Aorta (tissue), 5 donors: Measurements from ENCODE around the gene TMEM47. TPM values are rescaled to one million over a fixed set of nuclear protein-coding genes. Genes with fewer than 3 reads are reported as not detected.

Experiments used
- ATAC-seq: fragments of 200-7000 bp; cut with Tn5 transposase; one replicate; pipeline ENCODE4 v1.9.1; 2022; ENCODE audit warnings: moderate library complexity; ENCODE audit not compliant: low FRiP score
- DNase-seq, 2 donors: peaks; one replicate each; pipeline ENCODE4 v3.0.0-alpha.2; 2020
- H3K27ac ChIP-seq, 2 donors: one replicate each; pipeline ENCODE4 v1.5.1; 2013; ENCODE audit warnings: low read length in 2 of 2, mild to moderate bottlenecking in 2 of 2, moderate library complexity in 2 of 2, control low read depth in 1 of 2, inconsistent platforms in 1 of 2, low read depth in 1 of 2
- H3K27me3 ChIP-seq, 2 donors: one replicate each; pipeline ENCODE4 v1.6.1; 2013; ENCODE audit warnings: control low read depth in 1 of 2, low read length in 1 of 2, mild to moderate bottlenecking in 1 of 2, moderate library complexity in 1 of 2; ENCODE audit not compliant: insufficient read depth in 2 of 2, control insufficient read depth in 1 of 2
- H3K36me3 ChIP-seq, 2 donors: one replicate each; pipeline ENCODE4 v1.6.1; 2013; ENCODE audit warnings: control low read depth in 1 of 2, low read length in 1 of 2, mild to moderate bottlenecking in 1 of 2; ENCODE audit not compliant: insufficient read depth in 2 of 2, control insufficient read depth in 1 of 2
- H3K4me1 ChIP-seq, 2 donors: one replicate each; pipeline ENCODE4 v1.6.1; 2013; ENCODE audit warnings: low read length in 2 of 2, control low read depth in 1 of 2, mild to moderate bottlenecking in 1 of 2, moderate library complexity in 1 of 2; ENCODE audit not compliant: insufficient read depth in 2 of 2, control insufficient read depth in 1 of 2
- H3K4me3 ChIP-seq, 2 donors: one replicate each; pipeline ENCODE4 v1.5.1; 2013; ENCODE audit warnings: low read length in 2 of 2, control low read depth in 1 of 2, mild to moderate bottlenecking in 1 of 2
- H3K9me3 ChIP-seq: one replicate; pipeline ENCODE4 v1.6.1; 2013; ENCODE audit warnings: mild to moderate bottlenecking, low read length; ENCODE audit not compliant: control insufficient read depth
- WGBS, 2 donors: extraction: QIAGEN DNeasy Blood & Tissue Kit; methylation state at CpG; one replicate each; pipeline ENCODE4 v1.1.7; 2013; 5-methylcytosine and 5-hydroxymethylcytosine counted together
- intact Hi-C, 2 donors: fragments of 100-400 bp; cut with DNase I; formaldehyde crosslinking; loops; one replicate each; pipeline versions ENCODE4 v1.14.2 to v1.15.0; 2022
- polyA plus RNA-seq, 2 donors: library from polyadenylated mRNA; stranded (reverse); fragments of 200-250 nt; gene quantifications; one replicate each; pipeline ENCODE4 v1.2.3, GENCODE V29; 2013
- total RNA-seq, 2 donors: library from RNA; stranded (reverse); fragmentation: NEBNext Ultra II Directional; extraction: Animal tissue kit (Norgen Biotek cat#: 25700); gene quantifications; one replicate each; pipeline ENCODE4 v1.2.1, GENCODE V29; 2021
- donor health status: healthy with polysubstance abuse.
- donor health status: Bipolar disorder and iron deficiency.
- donor health status: DM: no; HTN: no; CAD: no.
- donor health status: DM: no; HTN: no; CAD: no.
- donor health status: DM: yes; HTN: yes; CAD: no.

Gene TMEM47
- total and polyA plus RNA-seq, 4 donors: 109 to 287 (median 120) TPM

GRCh38 chrX:34654696-34655490 is 2.2 kb downstream of the TMEM47 start:
- no peak overlapping the region for H3K27ac ChIP-seq
- no peaks in the 10 kb centered on the region for H3K36me3 ChIP-seq
- DNase-seq: no peak
- no peaks in the 10 kb centered on the region for H3K27me3 ChIP-seq
- intact Hi-C loops: loop anchor here (5.0 to 10.0 kb wide), 3 partner anchors 122 to 230 kb away; no protein-coding TSS in a partner anchor
- peak overlapping the region; percentile 89 to 92 for H3K4me3 ChIP-seq
- no peak for ATAC-seq
- peaks cover 0 to 2% of the 10 kb centered on the region in 2 donors for H3K4me1 ChIP-seq
- H3K9me3 ChIP-seq: no peaks in the 10 kb centered on the region
- WGBS, 2 donors: 4 to 19% methylated on average over 9 of the region's 9 CpGs

DNA sequence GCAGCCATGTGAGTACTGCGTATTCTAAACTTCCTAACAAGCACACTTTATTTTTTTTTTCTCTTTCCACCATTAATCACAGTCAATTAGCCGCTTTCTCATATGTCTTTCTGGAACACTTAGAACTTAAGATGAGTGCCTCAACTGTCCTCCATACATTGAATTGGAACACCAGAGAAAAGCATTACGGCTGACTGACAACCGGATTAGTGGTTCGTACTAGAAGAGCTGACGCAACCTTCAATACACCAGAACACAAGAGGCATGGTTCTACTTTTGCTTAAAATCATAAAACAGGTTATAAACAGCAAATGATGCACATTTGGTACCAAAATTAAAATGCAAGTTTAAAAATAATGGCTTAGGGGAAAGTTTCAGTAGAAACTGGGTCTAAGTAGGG is 3.3 kb downstream of the TMEM47 start:
- Histone ChIP-seq H3K4me1 (peaks cover 0 to 2% of the 10 kb centered on the region in 2 donors), H3K27ac (peak overlapping the region in 1 of 2 donors; percentile 43), H3K9me3 (no peaks in the 10 kb centered on the region), H3K4me3 (peak overlapping the region; percentile 89 to 92), H3K36me3 (no peaks in the 10 kb centered on the region), H3K27me3 (no peaks in the 10 kb centered on the region)
- 8 to 36% methylated on average over 6 of the region's 6 CpGs for WGBS, 2 donors
- no peak for ATAC-seq
- no peak for DNase-seq
- intact Hi-C loops: loop anchor here (10.0 kb wide), 2 partner anchors 221 to 231 kb away; no protein-coding TSS in a partner anchor

- intact Hi-C loops: loop anchor here in 1 of 2 donors (10.0 kb wide), 1 partner anchor 142 kb away; no protein-coding TSS in a partner anchor
- Histone ChIP-seq H3K4me3 (peak overlapping the region in 1 of 2 donors; percentile 20), H3K4me1 (peaks cover 4 to 9% of the 10 kb centered on the region in 2 donors), H3K27ac (no peak overlapping the region), H3K36me3 (no peaks in the 10 kb centered on the region), H3K9me3 (no peaks in the 10 kb centered on the region), H3K27me3 (no peaks in the 10 kb centered on the region)
- WGBS, 2 donors: 61 to 70% methylated on average over 2 of the region's 2 CpGs
- DNase-seq (no peak), ATAC-seq (no peak)
Measured at GRCh38 chrX:34642849-34643248, 14.2 kb downstream of the TMEM47 start.

DNA sequence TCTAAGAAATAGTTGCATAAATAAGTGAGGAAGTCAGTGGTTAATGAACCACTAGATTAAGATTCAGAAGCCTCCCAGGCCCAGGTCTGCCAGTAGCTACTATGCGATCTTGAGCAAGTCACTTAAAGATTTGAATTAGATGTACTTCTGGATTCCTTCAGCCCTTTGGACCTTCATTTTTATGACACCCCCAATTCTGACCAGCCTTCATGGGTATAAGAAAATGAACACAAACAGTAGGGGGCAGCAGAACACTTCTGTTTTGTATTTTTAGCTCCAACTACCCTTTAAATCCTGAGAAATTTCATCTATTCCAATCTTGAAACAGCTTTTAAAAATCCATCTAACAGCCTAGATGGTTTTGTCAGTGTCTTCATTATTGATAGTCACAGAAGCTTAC is 19.0 kb downstream of the TMEM47 start:
- ATAC-seq (no peak), DNase-seq (no peak)
- Histone ChIP-seq H3K36me3 (no peaks in the 10 kb centered on the region), H3K27me3 (no peaks in the 10 kb centered on the region), H3K27ac (no peak overlapping the region), H3K4me3 (no peak overlapping the region), H3K4me1 (peaks cover 3% of the 10 kb centered on the region in 2 donors), H3K9me3 (no peaks in the 10 kb centered on the region)
- WGBS, 2 donors: 45 to 50% methylated on average over 1 of the region's 1 CpG
- intact Hi-C loops: loop anchor here in 1 of 2 donors (10.0 kb wide), 1 partner anchor 817 kb away; no protein-coding TSS in a partner anchor

GRCh38 chrX:34634349-34634748 is 22.7 kb downstream of the TMEM47 start:
- no peak overlapping the region for H3K4me3 ChIP-seq
- no peak overlapping the region for H3K27ac ChIP-seq
- intact Hi-C loops: loop anchor here in 1 of 2 donors (10.0 kb wide), 1 partner anchor 820 kb away; no protein-coding TSS in a partner anchor
- ATAC-seq: no peak
- H3K4me1 ChIP-seq: no peaks in the 10 kb centered on the region
- WGBS, 2 donors: 48 to 78% methylated on average over 2 of the region's 2 CpGs
- H3K27me3 ChIP-seq: no peaks in the 10 kb centered on the region
- H3K36me3 ChIP-seq: no peaks in the 10 kb centered on the region
- no peaks in the 10 kb centered on the region for H3K9me3 ChIP-seq
- DNase-seq: no peak

GRCh38 chrX:34632384-34632783 is 24.7 kb downstream of the TMEM47 start:
- DNase-seq (no peak), ATAC-seq (no peak)
- intact Hi-C loops: loop anchor here in 1 of 2 donors (10.0 kb wide), 1 partner anchor 822 kb away; no protein-coding TSS in a partner anchor
- Histone ChIP-seq H3K27ac (no peak overlapping the region), H3K4me1 (no peaks in the 10 kb centered on the region), H3K27me3 (no peaks in the 10 kb centered on the region), H3K36me3 (no peaks in the 10 kb centered on the region), H3K9me3 (no peaks in the 10 kb centered on the region), H3K4me3 (no peak overlapping the region)
- WGBS, 2 donors: 57 to 58% methylated on average over 3 of the region's 3 CpGs

DNA sequence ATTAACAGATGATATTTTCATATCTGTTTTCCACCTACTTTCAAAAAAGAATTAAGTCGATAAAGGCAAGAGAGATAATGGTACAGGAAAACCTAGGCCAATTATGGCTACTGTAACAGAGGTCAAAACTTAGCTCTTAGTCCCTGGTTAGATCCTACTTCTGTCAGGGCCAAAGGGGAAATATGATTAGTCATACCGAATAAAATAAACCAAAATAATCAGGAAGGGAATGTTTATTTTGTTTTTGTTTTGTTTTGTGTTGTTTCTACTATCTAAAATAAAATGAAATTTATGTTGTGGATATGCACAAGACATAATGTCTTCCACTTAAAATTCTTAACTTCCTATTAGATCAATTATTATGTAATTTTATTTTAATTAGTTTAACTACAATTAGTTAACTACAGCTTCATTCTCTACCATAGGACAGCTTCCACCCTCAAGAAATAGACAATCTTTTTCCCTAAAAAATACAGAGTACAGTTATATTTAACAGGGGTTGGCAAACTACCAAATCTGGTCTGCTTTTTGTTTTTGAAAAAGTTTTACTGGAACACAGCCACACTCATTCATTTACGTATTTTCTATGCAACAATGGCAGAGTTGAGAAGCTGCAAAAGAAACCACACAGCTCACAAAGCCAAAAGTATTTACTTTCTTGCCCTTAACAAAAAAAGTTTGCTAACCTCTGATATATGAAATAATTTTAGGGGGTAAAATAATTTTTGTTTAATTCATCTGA is 25.4 kb downstream of the TMEM47 start:
- H3K27me3 ChIP-seq: no peaks in the 10 kb centered on the region
- 27 to 37% methylated on average over 3 of the region's 3 CpGs for WGBS, 2 donors
- H3K9me3 ChIP-seq: no peaks in the 10 kb centered on the region
- no peak overlapping the region for H3K27ac ChIP-seq
- no peaks in the 10 kb centered on the region for H3K4me1 ChIP-seq
- no peak overlapping the region for H3K4me3 ChIP-seq
- no peak for DNase-seq
- ATAC-seq: no peak
- H3K36me3 ChIP-seq: no peaks in the 10 kb centered on the region
- intact Hi-C loops: loop anchor here in 1 of 2 donors (10.0 kb wide), 1 partner anchor 823 kb away; no protein-coding TSS in a partner anchor

DNA sequence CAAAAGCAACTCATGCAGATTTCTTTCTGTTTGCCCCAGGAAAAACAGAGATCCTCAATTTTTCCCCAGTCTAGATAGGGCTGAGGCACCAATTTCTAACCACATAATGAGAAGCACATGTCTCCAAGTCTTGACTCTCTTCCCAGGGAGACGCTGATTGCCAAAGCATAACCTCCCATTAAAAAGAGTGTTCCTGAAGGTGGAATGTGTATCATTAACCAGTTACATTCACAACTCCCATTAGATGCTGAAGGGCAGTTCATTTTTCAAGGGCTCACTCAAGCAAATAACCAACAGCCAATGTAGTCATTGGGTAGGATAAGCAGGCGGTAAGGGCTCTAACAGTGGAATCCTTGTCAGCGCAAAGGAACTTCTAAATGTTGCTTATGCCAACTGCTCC is 27.5 kb downstream of the TMEM47 start:
- ATAC-seq: no peak
- DNase-seq: no peak
- WGBS, 2 donors: 63 to 78% methylated on average over 3 of the region's 3 CpGs
- intact Hi-C loops: no loop called here
- H3K36me3 ChIP-seq: no peaks in the 10 kb centered on the region
- H3K27ac ChIP-seq: no peak overlapping the region
- no peaks in the 10 kb centered on the region for H3K9me3 ChIP-seq
- H3K4me3 ChIP-seq: no peak overlapping the region
- no peaks in the 10 kb centered on the region for H3K27me3 ChIP-seq
- no peaks in the 10 kb centered on the region for H3K4me1 ChIP-seq
